OCI-LY7 (cell line): Measurements from ENCODE around the gene NCOA3.

Experiments used
- CTCF ChIP-seq: fragments of 200-600 bp; sonication (generic); conservative IDR thresholded peaks from 2 replicates; pipeline ENCODE4 v1.5.1; 2014; ENCODE audit warnings: mild to moderate bottlenecking, antibody characterized with exemption, low read length, moderate library complexity, mixed read lengths
- EZH2phosphoT487 ChIP-seq: fragments of 200-600 bp; sonication (generic); IDR thresholded peaks from 2 replicates; pipeline ENCODE4 v1.6.1; 2018; ENCODE audit warnings: low read depth, borderline replicate concordance, mild to moderate bottlenecking, mixed run types, antibody characterized with exemption, low read length, moderate library complexity, mixed read lengths

- no peak for TF ChIP-seq CTCF
- TF ChIP-seq EZH2phosphoT487, result no peak
These were observed 75.6 kb downstream of the NCOA3 start for GRCh38 chr20:47577314-47577713.
